ENCODE results near the gene MPL.
"Not testable (repeated sequence)": the region's sequence is repeated elsewhere in the genome, so short reads cannot be mapped to it uniquely, and the experiment has no call there.

The MPL gene

GRCh38 chr1:43373066-43373940 lies 35.7 kb downstream of the MPL start:
- no peak for DNase-seq (ENCODE audit: low read depth in 2 of 2, low spot score in 1 of 2)

DNA sequence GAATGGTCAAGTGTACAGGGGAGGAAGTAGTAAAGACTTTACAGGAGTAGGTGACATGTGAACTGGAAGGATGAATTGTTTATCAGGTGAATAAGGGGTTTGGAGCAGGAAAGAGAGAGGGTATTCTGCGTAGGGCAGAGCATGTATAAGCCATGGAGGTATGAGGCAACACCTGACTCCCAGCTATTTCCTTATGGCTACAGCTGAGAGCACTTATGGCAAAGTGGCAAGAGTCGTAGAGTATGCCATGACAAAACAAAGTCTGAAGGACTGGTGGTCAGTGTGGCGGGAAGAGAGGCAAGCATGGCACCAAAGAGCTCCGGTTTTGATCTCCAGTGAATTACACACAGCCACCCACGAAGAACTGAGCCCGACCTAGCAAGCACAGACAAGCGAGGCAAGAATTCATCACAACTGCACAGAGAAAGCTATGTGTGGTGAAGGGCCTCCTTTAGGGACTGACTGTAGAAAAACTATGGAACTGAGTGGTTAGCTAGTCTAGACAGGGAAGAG lies 39.2 kb downstream of the MPL start:
- no peak for DNase-seq (ENCODE audit: low read depth in 2 of 2, low spot score in 1 of 2)

DNA sequence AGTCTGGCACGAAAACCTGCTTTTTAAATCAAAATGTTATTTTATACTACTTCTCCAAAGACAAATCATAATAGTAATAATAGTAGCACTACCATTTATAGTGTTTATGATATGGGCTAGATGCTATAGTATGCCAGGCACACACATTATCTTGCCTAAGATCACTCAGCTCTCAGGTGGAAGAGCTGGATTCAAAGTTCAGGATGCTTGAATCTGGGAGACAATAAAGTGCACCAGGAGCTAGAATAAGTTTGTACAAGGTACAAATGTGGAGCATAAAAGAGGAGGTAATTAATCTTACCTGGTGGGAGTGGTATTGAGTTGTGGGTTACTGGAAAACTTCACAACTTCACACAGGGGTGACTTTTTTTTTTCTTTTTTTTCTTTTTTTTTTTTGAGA lies 40.2 kb downstream of the MPL start:
- no peak for DNase-seq (ENCODE audit: low read depth in 2 of 2, low spot score in 1 of 2)

DNA sequence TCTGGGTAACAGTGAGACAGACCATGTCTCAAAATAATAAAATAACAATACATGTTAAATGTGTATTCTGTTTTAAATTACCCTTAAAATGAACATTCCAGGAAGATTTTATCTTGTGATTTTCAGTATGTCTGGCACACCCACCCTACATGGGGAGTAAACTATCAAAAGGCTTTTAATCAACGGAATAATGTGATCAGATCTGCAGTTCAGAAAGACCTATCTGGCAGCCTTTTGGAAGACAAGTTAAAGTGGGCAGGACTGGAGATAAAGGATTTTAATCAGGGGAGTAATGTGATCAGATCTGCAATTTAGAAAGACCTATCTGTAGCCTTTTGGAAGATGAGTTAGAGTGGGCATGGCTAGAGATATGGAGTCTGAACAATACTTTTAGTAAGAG lies 41.9 kb downstream of the MPL start:
- no peak for DNase-seq (ENCODE audit: low read depth in 2 of 2, low spot score in 1 of 2)

GRCh38 chr1:43381612-43382011 lies 44.0 kb downstream of the MPL start:
- DNase-seq (ENCODE audit: low read depth in 2 of 2, low spot score in 1 of 2) = no peak

DNA sequence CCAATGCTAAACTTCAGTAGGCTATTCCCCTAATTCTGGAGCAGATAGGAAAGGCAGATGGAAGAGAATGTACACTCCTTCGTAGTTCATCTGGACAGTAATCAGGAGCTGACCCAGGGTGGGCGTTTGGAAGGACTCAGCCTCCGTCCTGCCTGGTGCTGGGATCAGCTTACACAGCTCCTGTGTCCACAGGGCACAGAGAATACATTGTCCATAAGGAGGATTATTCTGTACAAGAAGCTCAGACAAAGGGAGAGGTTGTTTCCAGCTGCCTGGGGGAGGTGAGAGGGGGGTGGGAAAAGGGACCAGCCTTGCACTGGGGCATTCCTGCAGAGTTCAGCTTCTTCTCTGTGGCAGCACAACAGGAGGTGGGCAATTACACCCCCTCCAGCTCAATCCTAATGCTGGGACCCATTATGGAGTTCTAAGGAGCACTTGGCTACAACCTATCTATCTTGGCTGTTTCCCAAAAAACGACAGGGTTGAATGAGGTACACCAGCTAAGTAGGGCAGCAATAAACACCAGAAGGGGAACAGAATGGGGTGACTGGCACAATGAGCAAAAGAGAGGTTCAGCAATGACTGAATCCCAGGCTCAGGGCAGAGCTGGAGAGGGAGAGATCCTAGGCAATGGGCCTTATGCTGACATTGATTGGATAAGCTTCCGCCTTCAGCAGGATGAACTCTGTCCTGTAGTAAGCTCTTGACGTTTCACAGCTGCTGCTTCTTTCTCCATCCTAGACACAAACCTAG lies 44.6 kb downstream of the MPL start:
- DNase-seq (ENCODE audit: low read depth in 2 of 2, low spot score in 1 of 2) = no peak

GRCh38 chr1:43383449-43383848 lies 45.8 kb downstream of the MPL start:
- no peak for DNase-seq (ENCODE audit: low read depth in 2 of 2, low spot score in 1 of 2)

DNA sequence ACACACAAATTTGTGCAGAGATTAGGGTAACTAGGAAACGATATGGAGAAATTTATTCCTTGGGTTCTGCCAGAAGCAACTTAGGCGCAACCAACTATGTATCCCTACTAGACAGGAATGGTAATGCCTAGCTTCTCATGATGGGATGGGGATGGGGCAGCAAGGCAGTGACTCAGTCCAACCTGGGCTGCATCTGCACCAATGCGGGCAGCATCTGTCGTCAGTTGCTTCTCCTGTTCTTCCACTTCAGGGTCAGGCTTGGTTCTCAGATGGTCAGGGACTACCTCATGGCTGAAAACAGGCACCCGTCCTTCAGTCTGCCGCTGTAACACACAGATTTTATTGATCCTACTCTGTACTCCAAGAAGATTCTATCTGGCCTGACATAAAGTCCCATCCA lies 49.1 kb downstream of the MPL start:
- DNase-seq (ENCODE audit: low read depth in 2 of 2, low spot score in 1 of 2) = no peak

DNA sequence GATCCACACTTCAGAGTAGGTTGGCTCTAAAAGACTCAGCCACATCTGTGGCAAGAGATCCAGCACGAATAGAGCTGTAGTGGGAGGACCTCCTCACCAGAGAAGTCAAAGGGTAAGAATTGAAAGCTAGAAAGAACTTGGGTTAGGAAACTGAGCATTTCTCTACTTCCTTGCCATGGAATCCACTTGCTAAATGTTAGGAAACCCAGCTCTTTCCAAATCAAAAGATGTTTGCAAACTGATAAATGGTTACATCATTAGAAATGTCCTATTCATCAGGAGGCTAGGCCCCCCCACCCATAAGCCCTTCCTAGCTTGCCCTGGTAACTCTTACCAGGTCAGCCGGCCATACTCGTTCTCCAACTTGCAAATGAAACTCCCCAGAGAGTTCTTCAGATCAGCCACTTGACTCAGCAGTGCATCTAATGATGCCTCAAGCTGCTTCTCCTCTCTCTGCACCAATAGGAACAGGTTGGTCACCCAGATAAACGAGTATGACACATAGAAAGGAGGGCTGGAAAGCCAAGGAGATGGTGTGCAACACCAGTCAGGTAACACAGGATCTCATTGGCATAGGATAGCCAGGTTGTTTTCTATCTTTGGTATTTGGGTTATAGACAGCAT lies 50.5 kb downstream of the MPL start:
- no peak for DNase-seq (ENCODE audit: low read depth in 2 of 2, low spot score in 1 of 2)

DNA sequence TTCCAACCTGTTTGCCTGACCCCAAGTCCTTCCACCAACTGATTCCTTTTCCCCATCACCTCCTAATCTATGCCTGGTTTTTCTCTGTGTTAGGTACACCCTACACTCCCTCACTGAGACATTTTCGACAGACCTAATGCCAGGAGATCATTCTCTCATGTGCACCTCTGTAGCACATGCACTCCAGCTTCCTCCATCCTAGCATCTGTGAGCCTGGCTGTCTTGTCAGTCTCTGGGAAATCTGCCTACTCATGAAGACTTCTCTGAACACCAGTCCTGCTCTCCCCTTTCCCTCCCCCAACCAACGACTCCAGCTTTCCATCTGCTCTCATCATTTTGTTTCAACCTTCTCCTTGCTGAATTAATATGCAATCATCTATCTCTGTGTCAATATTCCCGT lies 51.0 kb downstream of the MPL start:
- DNase-seq (ENCODE audit: low read depth in 2 of 2, low spot score in 1 of 2) = no peak

- DNase-seq (ENCODE audit: low read depth in 2 of 2, low spot score in 1 of 2) = peak; percentile 83 to 89
Observed at GRCh38 chr1:43389326-43390313, 52.0 kb downstream of the MPL start, which contains the start of the genes MED8 and SZT2. TSS of gene MED8 (minus strand) at chr1:43389800. CDS start at chr1:43389764, 36 bp downstream. TSS of gene SZT2 (plus strand) at chr1:43389899. CDS start at chr1:43389969, 70 bp downstream.

GRCh38 chr1:43392702-43393101 lies 55.1 kb downstream of the MPL start:
- DNase-seq (ENCODE audit: low read depth in 2 of 2, low spot score in 1 of 2) = no peak

DNA sequence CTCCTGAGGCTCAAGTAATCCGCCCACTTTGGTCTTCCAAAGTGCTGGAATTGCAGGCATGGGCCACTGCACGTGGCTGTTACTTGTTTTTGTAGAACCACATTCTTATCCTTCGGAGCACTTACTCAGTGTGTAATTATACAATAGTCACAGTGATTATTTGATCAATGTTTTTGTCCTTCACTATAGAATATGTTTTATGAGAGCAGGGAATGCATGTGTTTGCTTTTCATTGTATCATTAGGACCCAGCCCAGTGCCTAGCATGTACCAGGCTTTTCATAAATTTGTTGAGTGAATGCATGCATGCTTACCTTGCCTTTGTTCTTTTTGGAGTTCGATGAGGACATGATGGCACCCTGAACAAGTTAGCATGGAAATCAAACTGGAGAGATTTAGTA lies 57.9 kb downstream of the MPL start:
- DNase-seq (ENCODE audit: low read depth in 2 of 2, low spot score in 1 of 2) = no peak

GRCh38 chr1:43396059-43396458 lies 58.4 kb downstream of the MPL start:
- no peak for DNase-seq (ENCODE audit: low read depth in 2 of 2, low spot score in 1 of 2)

- no peak for DNase-seq (ENCODE audit: low read depth in 2 of 2, low spot score in 1 of 2)
Observed at GRCh38 chr1:43398227-43398626, 60.6 kb downstream of the MPL start.

- DNase-seq (ENCODE audit: low read depth in 2 of 2, low spot score in 1 of 2) = not testable (repeated sequence)
Observed at GRCh38 chr1:43400441-43400840, 62.8 kb downstream of the MPL start.

DNA sequence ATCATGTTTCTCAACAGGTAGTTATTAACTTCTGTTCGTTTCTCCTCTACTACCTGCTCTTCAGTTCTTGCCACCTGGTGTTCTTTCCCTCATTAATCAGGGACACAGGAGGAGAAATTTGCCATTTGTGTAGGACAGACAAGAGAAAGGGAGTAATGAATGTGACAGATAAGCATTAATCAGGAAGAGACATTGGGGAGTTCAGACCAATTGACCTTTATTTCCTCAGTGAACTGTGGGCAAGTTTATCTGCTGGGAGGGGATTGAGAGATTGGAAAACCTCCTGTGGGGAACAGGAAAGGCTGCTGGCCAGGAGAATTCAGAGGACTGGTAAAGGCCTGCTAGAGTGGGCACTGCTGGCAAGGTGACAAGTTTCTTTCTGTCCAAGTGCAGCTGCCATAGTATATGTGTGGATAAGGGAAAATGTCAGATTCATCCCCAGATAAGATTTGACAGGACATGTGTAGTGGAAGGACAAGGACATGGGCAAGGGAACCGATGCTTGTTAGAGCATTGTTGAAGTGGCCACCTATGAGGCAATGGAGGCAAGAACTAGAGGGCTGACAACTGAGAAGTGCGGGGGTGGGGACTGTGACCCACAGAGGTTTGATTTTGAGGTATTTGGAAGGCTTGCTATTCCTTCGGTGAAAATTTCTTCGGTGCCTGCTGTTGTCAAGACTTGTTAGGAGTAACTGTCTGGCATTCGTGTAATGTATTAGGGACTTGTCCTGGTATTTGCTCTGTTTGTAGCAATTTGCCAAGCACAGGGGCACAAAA lies 64.7 kb downstream of the MPL start:
- no peak for DNase-seq (ENCODE audit: low read depth in 2 of 2, low spot score in 1 of 2)
